NCI-H2227 (cell line): ENCODE data around the gene STRN.
"Not testable (repeated sequence)": the region's sequence is repeated elsewhere in the genome, so short reads cannot be mapped to it uniquely, and the experiment has no call there.

ENCODE experiments used
- DNase-seq: peaks from one replicate; lab custom pipeline; 2025; ENCODE audit not compliant: unreplicated experiment; lab: John Stamatoyannopoulos, UW

Gene STRN

GRCh38 chr2:36915627-36916026 lies 50.7 kb downstream of the STRN start:
- no peak for DNase-seq

- no peak for DNase-seq
Measured at GRCh38 chr2:36912695-36913094, 53.6 kb downstream of the STRN start.

- no peak for DNase-seq
Measured at GRCh38 chr2:36911012-36911411, 55.3 kb downstream of the STRN start.

- no peak for DNase-seq
Measured at GRCh38 chr2:36906277-36906676, 60.1 kb downstream of the STRN start.

GRCh38 chr2:36904636-36905035 lies 61.7 kb downstream of the STRN start:
- DNase-seq = no peak

GRCh38 chr2:36902385-36903120 lies 63.8 kb downstream of the STRN start:
- no peak for DNase-seq

- no peak for DNase-seq
Measured at GRCh38 chr2:36892805-36893204, 73.5 kb downstream of the STRN start.

- no peak for DNase-seq
Measured at GRCh38 chr2:36889795-36890194, 76.5 kb downstream of the STRN start.

DNA sequence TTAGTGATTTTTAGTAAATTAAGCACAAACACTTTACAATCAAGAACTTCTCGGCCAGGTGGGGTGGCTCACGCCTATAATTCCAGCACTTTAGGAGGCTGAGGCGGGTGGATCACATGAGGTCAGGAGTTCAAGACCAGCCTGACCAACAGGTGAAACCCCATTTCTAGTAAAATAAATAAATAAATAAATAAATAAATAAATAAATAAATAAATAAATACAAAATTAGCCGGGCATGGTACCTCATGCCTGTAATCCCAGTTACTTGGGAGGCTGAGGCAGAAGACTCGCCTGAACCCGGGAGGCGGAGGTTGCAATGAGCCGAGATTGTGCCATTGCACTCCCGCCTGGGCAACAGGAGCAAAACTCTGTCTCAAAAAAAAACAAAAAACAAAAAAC lies 79.2 kb downstream of the STRN start:
- not testable (repeated sequence) for DNase-seq

DNA sequence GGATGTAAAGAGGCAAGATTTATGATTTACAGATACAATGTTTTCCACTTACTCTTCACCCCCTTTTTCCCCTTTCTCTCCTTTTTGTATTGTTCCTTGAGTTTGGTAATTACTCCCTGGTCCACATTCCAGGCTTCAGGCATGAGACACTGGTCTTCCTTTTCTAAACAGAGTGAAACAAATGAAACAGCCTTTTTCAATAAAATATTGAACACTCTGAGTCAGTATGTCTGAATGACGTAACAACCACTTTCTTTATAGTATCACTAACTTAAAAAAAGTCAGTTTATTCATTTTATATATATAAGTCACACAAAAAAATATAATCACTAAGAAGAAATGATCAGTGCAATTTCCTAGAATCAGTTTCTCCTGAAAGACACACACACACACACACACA lies 79.7 kb downstream of the STRN start:
- DNase-seq = no peak

GRCh38 chr2:36885605-36886004 lies 80.7 kb downstream of the STRN start:
- no peak for DNase-seq

DNA sequence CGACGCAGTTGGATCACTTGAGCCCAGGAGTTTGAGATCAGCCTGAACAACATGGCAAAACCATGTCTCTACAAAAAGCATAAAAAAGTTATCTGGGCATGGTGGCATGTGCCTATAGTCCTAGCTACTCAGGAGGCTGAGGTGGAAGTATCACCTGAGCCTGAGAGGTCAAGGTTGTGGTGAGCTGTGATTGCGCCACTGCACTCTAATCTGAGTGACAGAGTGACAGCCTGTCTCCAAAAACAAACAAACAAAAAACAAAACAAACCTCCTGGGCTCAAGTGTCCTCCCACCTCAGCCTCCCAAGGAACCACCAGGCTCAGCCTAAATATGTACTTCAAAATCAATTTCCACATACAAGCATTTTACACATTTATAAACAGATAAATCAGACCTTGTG lies 83.8 kb downstream of the STRN start:
- DNase-seq = no peak

DNA sequence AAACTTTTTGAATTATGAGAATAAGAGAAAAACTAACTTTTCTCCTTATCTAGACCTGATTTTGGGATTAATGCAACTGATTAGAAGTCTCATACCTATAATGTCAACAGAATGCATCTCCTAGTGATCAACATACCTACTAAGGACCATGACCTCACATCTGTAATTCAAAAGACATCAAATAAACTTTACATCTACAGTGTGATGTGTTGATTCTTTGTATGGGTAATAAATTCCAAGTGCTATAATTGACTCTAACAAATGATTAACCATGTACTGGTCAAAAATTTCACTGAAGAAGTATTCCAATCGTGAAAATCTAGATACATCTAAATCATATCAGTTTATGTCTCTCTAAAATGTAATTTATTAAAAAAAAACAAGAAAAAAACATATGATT lies 84.5 kb downstream of the STRN start:
- no peak for DNase-seq

GRCh38 chr2:36878429-36878828 lies 87.9 kb downstream of the STRN start:
- DNase-seq = no peak

GRCh38 chr2:36871068-36871707 lies 95.1 kb downstream of the STRN start:
- no peak for DNase-seq

GRCh38 chr2:36869606-36870005 lies 96.7 kb downstream of the STRN start:
- DNase-seq = no peak

- no peak for DNase-seq
Measured at GRCh38 chr2:36861896-36862295, 104.4 kb downstream of the STRN start.

DNA sequence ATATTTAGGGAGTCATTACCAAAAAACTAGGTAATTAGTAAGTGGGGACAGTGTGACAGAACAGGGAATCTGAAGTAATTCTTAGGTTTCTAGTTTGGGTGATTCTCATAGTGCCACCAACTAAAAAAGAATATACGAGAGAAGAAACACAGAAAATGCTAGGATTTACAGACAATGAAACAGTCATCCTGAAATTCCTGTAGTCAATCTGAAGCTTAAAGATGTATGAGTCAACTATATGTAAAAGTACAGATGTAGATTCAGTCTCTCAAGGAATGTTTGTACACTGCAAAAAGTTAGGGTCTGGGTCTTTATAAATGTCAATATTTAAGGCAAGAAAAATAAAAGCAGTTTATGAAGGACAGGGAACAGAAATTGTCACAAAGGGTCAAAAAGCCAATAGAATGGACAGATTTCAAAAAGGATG lies 107.0 kb downstream of the STRN start:
- no peak for DNase-seq

GRCh38 chr2:36858551-36859365 lies 107.6 kb downstream of the STRN start:
- DNase-seq = no peak

GRCh38 chr2:36857713-36858112 lies 108.6 kb downstream of the STRN start:
- no peak for DNase-seq

- DNase-seq = no peak
Measured at GRCh38 chr2:36855429-36855828, 110.9 kb downstream of the STRN start.

DNA sequence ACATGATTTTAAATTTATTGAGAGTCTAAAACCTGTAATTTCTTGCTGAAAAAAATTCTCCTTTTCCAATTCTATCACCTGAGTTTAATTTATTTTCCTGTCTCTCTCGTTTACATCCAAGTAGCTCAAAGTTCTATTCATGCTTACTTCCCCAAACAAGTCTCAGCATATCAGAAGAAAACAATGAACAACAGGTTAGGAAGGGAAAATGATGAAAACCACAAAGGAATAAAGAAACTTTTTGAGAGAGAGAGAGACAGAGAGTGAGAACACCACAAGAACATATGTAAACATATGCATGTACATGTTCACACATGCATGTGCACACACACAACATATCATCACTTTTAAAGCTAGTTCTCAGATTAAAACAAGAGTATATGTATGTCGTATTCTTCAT lies 112.1 kb downstream of the STRN start:
- DNase-seq = no peak
